ENCODE data around the gene PDZD2. TPM values are rescaled to one million over a fixed set of nuclear protein-coding genes. Genes with fewer than 3 reads are reported as not detected.

PDZD2 gene
- total RNA-seq, 1 donor from 2014 or later: 6.7 TPM

- TF ChIP-seq, protein P1, sequence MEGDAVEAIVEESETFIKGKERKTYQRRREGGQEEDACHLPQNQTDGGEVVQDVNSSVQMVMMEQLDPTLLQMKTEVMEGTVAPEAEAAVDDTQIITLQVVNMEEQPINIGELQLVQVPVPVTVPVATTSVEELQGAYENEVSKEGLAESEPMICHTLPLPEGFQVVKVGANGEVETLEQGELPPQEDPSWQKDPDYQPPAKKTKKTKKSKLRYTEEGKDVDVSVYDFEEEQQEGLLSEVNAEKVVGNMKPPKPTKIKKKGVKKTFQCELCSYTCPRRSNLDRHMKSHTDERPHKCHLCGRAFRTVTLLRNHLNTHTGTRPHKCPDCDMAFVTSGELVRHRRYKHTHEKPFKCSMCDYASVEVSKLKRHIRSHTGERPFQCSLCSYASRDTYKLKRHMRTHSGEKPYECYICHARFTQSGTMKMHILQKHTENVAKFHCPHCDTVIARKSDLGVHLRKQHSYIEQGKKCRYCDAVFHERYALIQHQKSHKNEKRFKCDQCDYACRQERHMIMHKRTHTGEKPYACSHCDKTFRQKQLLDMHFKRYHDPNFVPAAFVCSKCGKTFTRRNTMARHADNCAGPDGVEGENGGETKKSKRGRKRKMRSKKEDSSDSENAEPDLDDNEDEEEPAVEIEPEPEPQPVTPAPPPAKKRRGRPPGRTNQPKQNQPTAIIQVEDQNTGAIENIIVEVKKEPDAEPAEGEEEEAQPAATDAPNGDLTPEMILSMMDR (IDR thresholded peaks at IDR 0.05; ENCODE audit: insufficient read depth, low read length, poor library complexity, severe bottlenecking): no peak
- no peak for DNase-seq (ENCODE audit: low read depth)
- H3K36me3 ChIP-seq (ENCODE audit: control insufficient read depth, insufficient read depth, low read length): no peaks in the 10 kb centered on the region
- no peak overlapping the region for H3K4me3 ChIP-seq (ENCODE audit: low read depth, low read length)
- H3K27me3 ChIP-seq (ENCODE audit: control insufficient read depth, insufficient read depth, low read length): no peaks in the 10 kb centered on the region
Measured at GRCh38 chr5:31981361-31981945, 342.5 kb downstream of the PDZD2 start.

DNA sequence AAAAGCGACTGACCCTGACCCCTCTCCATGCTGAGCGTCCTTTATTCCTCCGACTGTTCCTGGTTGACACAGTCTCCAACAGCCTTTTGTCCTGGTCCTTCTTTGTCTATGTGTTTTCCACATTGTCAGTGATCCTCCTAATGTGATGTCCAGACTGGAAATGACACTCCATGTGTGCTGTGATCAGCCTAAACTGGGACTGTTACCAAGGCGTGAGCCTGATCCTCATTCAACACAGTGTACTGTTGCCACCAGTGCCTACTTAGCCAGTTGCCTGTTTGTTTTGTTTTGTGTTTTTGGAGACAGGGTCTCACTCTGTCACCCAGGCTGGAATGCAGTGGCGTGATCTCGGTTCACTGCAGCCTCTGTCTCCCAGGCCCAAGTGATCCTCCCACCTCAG lies 343.1 kb downstream of the PDZD2 start:
- DNase-seq (ENCODE audit: low read depth): no peak
- H3K27me3 ChIP-seq (ENCODE audit: control insufficient read depth, insufficient read depth, low read length): no peaks in the 10 kb centered on the region
- no peaks in the 10 kb centered on the region for H3K36me3 ChIP-seq (ENCODE audit: control insufficient read depth, insufficient read depth, low read length)
- TF ChIP-seq, protein P1 (IDR thresholded peaks at IDR 0.05; ENCODE audit: insufficient read depth, low read length, poor library complexity, severe bottlenecking): no peak
- H3K4me3 ChIP-seq (ENCODE audit: low read depth, low read length): no peak overlapping the region

DNA sequence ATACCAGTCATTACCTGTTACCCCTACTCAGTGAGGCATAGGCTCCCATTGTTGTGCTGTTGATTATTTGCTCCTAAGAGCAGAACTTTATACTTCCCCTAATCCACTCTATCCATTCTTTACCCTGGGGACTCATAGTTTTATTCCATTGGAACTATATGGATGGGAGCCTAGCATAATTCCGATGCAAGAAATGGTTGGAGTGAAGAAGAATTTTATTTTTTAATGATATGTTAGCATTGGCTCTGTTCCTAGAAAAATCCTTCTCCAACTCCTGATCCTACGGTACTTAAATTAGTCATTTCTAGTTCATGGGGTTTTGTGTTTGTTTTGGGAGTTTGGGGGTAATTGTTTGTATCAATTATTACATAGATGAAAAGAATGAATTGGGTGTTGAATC lies 343.7 kb downstream of the PDZD2 start:
- no peak for DNase-seq (ENCODE audit: low read depth)
- no peaks in the 10 kb centered on the region for H3K36me3 ChIP-seq (ENCODE audit: control insufficient read depth, insufficient read depth, low read length)
- no peaks in the 10 kb centered on the region for H3K27me3 ChIP-seq (ENCODE audit: control insufficient read depth, insufficient read depth, low read length)
- TF ChIP-seq, protein P1 (IDR thresholded peaks at IDR 0.05; ENCODE audit: insufficient read depth, low read length, poor library complexity, severe bottlenecking): no peak
- no peak overlapping the region for H3K4me3 ChIP-seq (ENCODE audit: low read depth, low read length)

GRCh38 chr5:31983851-31984250 lies 344.9 kb downstream of the PDZD2 start:
- H3K36me3 ChIP-seq (ENCODE audit: control insufficient read depth, insufficient read depth, low read length): no peaks in the 10 kb centered on the region
- no peak overlapping the region for H3K4me3 ChIP-seq (ENCODE audit: low read depth, low read length)
- TF ChIP-seq, protein P1 (IDR thresholded peaks at IDR 0.05; ENCODE audit: insufficient read depth, low read length, poor library complexity, severe bottlenecking): no peak
- DNase-seq (ENCODE audit: low read depth): no peak
- no peaks in the 10 kb centered on the region for H3K27me3 ChIP-seq (ENCODE audit: control insufficient read depth, insufficient read depth, low read length)

DNA sequence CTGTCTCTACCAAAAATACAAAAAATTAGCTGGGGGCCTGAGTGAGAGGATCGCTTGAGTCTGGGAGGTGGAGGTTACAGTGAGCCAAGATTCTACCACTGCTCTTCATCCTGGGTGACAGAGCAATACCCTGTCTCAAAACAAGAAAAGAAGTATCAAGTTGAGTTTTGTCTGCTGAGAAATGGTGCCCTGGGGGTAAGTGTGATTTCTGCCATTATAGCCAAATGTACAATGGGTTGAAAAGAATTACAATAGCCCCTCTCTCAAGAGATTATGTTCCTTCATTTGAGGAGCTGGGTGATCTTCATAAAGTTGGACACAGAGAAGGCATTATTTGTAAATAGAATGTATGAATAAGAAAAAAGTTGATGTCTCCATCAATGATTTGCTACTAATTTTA lies 345.8 kb downstream of the PDZD2 start:
- no peak for DNase-seq (ENCODE audit: low read depth)
- TF ChIP-seq, protein P1 (IDR thresholded peaks at IDR 0.05; ENCODE audit: insufficient read depth, low read length, poor library complexity, severe bottlenecking): no peak
- Histone ChIP-seq H3K36me3 (ENCODE audit: control insufficient read depth, insufficient read depth, low read length) (no peaks in the 10 kb centered on the region), H3K27me3 (ENCODE audit: control insufficient read depth, insufficient read depth, low read length) (no peaks in the 10 kb centered on the region), H3K4me3 (ENCODE audit: low read depth, low read length) (no peak overlapping the region)

- Histone ChIP-seq H3K36me3 (ENCODE audit: control insufficient read depth, insufficient read depth, low read length) (no peaks in the 10 kb centered on the region), H3K4me3 (ENCODE audit: low read depth, low read length) (no peak overlapping the region), H3K27me3 (ENCODE audit: control insufficient read depth, insufficient read depth, low read length) (no peaks in the 10 kb centered on the region)
- TF ChIP-seq, protein P1 (IDR thresholded peaks at IDR 0.05; ENCODE audit: insufficient read depth, low read length, poor library complexity, severe bottlenecking): no peak
- DNase-seq (ENCODE audit: low read depth): no peak
Measured at GRCh38 chr5:31986101-31986500, 347.2 kb downstream of the PDZD2 start.

Data from kidney epithelial cell (primary cell).